ENCODE measurements around the gene MSI2. TPM values are rescaled to one million over a fixed set of nuclear protein-coding genes. Genes with fewer than 3 reads are reported as not detected.

MSI2 gene
- total RNA-seq, 1 donor from 2014 or later = 54.9 TPM

DNA sequence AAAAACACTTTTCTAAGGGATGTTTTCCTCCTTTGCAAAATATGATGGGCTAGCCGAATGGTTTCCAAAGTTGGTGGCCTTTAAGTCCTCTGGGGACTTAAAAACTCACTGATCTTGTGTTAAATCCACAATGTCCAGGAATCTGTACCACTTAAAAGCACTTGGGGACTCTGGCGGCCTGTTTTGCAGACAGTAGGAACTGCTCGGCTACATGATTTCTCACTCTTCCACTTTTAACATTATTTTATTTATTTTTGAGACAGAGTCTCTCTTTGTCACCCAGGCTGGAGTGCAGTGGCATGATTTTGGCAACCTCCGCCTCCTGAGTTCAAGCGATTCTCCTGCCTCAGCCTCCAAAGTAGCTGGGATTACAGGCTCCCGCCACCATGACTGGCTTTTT lies 9.1 kb upstream of the MSI2 start:
- no peak for DNase-seq

DNA sequence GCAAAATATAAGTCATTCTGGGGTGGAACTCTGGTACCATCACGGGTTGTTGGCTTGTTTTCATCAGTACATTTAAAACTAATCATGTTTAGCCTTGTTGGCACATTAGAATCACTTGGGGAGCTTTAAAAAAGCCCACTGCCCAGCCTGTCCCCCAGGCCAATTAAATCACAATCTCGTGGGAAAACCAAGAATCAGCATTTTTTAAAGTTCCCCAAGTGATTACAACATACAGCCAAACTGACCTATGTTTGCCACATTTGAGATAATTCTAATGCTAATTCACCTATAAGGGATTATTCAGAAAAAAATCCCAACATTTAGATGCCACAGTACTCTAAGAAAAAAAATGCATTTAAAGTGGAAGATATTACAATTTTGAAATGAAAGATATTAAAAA lies 8.4 kb upstream of the MSI2 start:
- DNase-seq = no peak

DNA sequence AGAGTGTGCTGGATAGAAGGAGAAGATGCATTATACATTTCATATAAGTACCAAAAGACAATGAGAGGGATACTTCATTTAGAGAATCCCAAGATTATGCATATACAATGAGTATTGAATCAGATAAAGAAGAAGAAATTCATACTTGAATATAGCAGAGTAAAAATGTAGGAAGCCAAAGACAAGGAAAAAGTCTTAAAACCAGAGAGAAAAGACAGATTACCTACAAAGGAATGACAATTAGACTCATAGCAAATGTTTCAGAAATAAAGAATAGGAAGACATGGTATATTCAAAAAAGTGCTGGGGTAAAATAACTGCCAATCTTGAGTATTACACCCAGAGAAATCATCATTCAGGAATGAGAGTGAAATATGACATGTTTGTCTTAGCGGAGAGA lies 6.8 kb upstream of the MSI2 start:
- no peak for DNase-seq

DNA sequence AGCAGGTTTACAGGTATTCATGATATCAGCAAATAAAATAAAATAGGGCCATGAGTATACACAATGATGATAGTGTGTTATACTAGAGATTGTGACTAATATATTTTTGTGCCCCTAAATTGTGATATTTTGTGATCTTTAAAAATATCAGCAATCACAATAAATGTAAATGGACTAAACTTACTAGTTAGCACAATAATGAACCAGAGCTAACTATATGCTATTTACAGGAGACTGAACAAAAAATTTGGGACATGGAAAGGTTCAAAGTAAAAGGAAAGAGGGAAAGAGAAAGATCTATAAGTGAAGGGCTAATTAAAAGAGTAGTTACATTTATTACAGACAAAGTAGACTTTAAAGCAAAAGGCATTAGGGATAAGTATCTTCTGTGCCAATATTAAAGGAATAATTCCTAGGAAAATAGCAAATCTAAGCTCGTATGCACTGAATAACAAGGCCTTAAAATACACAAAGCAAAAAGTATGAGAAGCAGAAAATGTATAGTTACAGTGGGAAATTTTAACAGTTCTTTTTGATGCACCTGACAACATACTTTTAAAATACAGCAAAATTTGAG lies 5.0 kb upstream of the MSI2 start:
- no peak for DNase-seq

DNA sequence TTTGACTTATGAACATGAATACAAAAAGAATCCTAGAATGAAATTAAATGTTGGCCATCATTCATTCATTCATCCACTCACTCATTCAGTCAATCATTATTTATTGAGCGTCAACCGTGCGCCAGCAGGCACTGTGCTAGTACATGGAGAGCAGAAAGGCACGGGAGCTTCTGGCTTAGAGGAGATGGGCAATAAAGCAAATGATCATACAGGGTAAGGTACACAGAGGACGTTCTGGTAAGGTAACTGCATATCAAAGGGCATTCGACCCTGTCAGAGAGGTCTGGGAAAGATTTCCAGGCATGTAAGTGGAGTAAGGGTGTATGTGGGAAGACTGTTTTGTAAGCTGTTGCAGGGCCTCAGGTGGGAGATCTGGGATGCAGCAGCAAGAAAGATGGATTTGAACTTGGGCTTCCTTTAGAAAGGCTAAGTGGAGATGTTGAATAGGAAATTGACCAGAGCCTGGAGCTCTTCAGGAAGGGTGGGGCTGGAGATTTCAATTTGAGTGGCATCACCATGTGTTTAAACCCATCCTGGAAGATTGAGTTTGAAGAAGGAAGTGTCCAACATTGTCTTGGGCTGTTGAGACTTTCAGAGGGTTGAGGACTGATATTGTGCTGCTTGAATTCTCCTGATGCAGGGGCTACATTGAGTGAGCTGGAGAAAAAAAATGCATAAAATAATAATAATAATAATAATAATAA lies 2.8 kb upstream of the MSI2 start:
- DNase-seq = peak; percentile 36

DNA sequence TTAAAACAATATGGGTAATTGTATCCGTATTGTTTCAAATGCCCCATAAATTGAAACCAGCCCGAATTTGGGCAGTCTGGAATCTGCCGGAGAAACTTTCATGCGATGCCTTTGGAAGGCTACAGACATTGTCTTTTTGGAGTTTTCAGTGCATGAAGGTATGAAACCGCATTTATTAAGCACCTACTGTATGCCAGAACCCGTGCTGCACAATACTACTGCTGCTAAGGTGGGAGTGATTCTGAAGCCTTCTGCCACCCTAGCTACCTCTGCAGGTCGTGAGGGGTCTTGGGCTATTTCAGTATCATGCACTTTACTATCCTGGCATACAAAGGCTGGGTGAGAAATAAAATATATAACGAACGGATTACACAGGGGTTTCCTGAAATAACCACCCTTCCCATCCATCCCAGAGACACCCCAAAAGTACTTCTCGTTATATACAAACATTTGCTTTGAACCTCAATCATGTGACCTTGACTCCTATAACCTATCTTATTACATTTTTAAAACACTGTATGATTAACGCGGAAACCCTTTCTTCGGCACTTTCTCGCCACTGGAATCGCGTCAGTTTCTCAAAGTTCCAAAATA lies 1.0 kb upstream of the MSI2 start:
- DNase-seq = no peak

DNA sequence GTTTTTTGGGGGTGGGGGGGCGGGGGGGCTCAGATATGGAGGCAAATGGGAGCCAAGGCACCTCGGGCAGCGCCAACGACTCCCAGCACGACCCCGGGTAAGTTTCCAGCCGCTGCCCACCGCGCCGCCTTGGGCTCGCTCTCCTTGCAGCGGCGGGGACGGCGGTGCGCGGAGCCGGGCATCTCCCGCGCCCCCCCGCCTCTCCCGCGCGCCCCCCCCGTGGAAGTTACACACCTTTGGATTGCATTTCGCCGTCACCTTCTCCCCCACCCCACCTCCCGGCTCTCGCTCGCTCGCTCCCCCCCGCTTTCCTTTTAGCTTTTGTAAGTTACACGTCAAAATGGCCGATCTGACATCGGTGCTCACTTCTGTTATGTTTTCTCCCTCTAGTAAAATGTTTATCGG lies 387 bp downstream of the MSI2 start:
- peak; percentile 59 for DNase-seq

DNA sequence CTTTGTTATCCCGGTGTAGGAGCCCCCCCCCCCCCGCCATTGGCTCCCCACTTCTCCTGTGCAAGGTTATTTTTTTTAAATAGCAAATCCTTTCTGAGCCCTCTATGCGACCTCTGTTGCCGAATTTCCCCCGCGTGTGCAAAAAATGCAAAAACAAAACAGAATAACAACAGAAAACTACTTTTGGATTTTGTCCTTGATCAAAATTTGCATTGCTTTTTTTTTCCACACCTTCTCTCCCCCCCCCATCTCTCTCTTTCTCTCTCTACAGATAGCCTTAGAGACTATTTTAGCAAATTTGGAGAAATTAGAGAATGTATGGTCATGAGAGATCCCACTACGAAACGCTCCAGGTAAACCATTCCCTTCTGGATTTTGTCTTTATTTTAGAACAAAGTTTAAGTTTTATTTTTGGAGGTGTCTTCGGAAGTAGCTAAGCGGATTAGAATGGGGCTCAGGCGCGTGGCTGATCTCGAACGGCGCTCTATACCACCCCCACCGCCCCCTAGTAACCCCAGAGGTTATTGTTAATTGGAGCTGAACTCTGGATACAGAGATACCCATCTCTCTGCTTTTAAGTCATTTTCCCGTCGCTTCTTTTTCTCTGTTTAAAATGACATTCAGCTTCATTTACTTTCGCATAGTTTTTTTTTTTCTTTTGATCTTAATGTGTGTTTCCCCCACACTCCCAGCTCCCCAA lies 1.0 kb downstream of the MSI2 start:
- DNase-seq = peak; percentile 36

DNA sequence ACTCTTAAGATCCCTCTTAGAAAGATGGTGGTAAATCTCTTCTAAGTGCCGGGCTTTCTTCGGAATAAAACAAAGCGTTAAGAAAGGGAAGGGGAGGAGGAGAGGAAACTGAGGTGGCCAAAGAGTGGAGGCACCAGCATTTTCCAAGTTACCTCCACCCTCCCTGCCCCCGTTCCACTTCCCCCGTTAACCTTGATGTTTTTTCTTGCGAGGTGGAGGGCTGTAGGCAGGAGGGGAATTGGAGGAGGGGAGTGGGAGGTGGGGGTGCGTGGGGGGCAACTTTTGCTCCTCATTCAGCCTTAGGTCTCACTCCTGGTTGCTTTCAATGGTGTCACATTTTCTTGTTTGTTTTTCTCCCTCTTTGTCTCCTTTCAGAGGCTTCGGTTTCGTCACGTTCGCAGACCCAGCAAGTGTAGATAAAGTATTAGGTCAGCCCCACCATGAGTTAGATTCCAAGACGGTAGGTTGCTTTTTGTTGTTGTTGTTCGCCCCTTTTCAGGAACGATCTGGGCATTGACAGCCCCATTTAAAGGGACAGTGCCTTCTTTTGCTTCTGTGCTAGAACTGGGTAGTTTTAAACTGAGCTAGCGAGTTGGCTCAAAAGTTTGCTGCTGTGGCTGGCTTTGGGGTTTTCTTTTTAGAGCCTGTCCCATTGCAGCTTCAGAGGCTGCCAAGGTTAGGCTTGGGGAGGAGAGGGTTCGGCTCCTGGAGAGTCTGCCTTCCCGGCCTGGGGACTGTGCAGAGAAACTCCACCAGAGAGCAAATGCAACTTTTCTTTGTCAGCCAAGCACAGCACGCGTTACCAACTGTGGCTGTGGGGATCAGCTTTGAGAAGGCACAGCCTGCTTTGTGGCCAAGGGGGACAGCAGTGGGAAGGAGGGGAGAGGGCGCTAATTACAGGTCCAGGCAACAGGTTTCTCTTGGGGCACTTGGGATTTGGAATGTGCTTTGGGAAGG lies 1.9 kb downstream of the MSI2 start:
- DNase-seq = peak; percentile 11

DNA sequence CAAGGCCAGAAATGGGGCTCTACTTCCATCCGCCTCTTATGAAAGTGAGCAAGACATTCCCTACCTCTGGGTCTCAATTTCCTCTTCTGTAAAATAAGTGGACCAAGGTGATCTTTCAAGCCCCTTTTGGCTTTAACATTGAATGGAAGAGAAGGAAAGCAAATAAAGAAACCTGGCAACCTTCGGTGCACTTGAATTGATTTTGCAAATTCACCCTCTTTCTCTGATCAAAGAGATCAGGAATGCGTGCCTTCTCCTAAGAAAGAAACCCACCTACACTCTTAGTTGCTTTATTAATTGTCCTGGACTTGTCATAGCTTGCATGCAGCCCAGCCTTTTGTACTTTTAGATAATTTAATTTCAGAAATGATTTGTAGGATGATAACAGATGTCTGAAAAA lies 3.0 kb downstream of the MSI2 start:
- no peak for DNase-seq

DNA sequence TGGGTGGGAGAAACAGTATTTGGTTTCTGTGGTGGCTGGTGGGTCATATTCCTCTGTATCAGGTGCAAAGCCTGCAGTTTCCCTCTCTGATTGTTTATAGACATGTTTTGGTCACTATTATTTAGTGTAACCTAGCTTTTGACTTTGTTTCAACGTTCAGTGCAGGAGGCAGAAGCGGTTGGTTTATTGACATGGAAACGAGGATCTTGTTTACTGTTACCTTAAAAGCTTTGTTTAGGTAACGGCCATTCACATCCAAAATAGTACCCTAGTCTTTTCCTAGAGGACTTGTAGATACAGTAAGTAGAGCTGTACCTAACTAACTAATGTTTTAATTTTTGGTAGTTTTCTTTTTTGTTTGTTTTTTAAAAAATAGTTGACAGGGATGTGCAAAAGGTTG lies 3.5 kb downstream of the MSI2 start:
- DNase-seq = no peak

DNA sequence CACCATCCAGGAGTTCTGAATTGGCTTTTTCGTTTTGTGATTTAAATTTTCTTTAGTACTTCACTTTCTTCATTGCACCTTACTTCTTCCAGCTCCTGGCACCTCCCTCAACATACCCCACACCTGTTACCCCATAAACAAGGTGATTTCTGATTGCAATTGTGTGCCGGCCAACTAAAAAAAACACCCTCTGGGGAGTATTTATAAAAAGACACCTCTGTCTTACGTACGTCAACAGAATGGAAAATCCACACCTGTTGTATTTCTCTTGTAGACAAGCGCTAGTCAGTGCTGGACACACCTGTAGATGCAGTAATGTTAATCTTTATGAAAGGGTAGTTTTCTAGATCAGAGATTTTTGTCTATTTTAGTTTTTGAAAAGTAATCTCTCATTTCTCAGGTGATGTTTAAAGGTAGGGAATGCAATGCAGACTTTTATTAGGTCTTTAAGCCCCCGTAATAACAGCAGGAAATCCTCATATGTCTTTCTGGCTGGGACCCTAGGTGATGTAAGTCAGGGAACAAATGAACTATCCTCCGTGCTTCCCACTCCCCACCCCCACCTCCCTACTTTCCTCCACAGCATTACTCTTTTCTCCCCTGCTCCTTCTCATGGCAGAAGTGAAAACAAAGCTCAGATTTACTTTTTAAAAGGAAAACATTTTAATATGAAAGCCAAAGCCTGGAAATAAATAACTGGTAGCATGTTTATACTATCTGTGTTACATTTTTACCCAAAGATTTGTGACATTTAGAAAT lies 4.2 kb downstream of the MSI2 start:
- DNase-seq = no peak

DNA sequence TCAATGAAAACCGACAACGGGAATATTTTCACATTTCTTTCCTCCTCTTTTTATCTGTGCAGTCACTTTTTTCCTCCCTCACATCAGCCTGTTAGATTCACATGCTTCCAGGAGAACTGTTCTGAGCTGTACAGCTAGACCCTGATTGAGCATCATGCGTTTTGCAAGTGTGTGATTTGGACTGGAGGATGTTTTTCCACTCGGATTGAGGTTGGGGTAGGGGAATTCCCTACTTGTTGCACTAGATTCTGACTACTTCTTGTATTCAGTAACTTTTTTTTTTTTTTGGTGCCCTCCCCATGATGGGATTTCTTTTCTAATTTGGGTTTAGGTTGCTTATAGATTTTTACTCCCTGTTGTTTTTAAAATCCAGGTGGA lies 4.8 kb downstream of the MSI2 start:
- DNase-seq = no peak

DNA sequence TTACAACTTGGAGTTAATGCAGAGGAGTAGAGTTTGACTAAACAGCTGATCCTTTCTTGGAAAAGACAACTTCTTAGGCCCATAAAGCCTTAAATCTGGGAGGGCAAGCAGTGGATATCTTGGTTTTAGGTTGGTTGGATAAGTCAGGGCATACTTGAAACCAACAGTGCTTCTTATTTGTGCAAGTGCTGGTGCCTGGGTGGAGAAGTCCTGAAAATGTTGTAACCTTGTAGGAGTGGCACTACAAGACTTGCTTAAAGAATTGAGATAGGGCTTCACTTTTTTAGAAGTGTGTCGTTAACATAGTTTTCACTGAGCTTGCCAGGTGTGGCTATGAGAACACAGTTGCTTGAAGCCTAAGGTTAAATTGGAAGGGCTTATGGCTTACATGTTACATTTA lies 6.2 kb downstream of the MSI2 start:
- DNase-seq = no peak

DNA sequence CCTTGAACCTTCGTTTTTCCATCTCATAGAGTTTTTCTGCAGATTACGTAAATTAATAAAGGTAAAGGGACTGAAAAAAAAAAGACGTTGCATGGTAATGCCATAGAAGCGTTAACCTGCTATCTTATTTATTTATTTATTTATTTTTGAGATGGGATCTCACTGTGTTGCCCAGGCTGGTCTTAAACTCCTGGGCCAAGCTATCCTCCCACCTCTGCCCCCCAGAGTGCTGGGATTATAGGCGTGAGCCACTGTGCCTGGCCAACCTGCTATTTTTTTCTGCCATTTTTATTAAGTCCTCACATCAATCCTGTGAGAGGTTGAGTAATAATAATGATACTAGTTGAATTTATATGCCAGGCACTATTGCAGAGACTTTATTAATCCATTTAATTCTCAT lies 7.9 kb downstream of the MSI2 start:
- no peak for DNase-seq

DNA sequence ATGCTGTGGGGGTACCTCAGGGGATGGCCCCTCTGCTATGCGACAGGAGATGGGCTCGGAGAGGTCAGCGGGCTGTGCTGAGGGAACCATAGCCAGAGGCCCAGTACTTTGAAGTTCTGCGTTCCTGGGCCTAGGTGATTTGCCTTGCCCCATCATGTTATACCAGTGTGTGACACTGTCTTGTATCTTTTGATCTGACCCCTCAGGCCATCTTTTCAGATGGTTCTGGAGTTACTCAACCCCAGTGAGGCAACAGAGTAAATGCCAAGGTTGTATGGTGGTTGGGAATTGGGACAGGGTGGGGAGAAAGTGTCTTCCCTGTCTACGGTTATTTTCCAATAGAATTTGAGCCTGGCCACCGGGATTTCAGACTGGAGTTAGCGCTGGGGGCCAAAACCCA lies 8.5 kb downstream of the MSI2 start:
- no peak for DNase-seq

DNA sequence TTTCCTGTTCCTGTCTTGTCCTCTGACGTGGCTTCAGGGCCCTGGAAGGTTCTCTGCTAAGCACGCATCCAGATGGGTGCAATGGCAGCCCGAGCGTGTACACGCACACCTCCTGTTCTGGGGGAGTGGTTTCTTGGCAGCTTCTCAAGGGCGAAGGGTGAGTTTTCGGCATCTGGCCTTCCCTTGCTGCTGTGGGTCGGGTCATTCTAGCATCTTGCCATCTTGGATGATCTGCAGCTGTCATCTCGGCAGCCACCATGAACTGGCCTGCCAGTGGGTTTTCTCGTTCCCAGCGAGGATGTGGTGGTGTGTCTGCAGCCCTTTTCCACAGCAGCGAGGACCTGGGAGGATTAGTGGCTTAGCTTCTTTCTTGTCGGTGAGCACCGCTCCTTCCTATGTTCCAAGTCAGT lies 10.6 kb downstream of the MSI2 start:
- DNase-seq = no peak

DNA sequence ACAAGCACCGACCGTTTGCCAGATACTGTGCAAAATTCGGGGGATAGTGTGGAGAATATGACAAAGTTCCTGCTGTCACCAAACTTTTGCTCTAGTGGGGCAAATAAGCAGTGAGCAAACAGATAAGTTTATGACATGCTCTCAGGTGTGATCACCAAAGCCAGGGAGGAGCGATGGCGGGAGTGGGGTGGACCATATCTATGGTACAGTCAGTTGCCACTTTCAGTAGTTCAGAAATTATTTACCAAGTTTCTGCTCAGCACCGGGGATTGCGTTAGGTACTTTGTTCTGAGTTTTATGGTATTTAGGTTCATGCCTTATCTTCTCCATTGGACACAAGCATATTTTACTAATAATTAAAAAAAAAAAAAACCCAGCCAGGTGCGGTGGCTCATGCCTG lies 11.9 kb downstream of the MSI2 start:
- no peak for DNase-seq

DNA sequence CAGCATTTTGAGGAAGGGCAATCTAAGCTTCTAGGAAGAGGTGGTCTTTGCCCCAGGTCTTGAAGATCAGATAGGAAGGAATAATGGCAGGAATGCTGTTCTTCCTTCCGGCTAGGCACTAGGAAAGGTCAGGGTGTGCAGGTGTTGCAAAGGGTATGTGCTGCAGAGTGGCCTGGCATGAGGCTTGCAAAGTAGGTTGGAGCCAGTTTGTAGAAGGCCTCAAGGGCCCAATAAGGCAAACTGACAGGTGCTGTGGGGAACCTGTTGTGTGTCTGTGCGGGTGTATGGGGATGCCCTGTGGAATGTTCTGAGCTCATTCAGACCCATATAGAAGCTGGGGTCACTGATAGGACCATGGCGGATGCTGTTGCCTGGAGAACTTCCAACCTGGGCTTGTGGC lies 12.7 kb downstream of the MSI2 start:
- DNase-seq = no peak

DNA sequence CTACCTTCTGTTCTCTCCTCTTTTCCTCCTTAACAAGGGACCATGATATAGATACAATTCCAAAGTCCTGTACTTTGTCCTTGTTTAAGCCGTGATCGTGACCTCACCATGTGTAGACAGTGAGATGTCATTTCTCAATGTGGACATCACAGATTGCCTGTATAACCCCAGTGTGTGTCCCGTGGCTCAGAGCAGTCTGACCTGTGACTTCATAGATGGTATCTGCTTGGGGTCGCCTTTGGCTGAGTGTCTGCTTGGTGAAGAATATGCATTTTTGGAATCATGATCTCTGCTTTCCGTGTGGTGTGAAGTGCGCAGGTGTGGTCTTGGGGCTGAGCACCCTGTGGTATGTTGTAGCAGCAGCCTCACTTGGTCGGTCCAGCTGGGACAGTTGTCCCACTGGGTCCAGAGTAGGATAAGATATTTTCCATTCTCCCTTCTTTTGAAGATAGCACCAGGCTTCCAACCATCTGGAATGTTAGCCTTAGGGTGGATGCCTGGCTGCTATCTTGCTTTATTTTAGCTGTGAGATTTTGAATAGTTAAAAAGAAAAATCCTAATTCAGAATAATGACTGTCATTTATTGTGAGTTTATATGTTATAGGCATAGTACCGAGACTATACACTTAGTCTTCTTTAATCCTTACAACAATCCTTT lies 13.4 kb downstream of the MSI2 start:
- no peak for DNase-seq

DNA sequence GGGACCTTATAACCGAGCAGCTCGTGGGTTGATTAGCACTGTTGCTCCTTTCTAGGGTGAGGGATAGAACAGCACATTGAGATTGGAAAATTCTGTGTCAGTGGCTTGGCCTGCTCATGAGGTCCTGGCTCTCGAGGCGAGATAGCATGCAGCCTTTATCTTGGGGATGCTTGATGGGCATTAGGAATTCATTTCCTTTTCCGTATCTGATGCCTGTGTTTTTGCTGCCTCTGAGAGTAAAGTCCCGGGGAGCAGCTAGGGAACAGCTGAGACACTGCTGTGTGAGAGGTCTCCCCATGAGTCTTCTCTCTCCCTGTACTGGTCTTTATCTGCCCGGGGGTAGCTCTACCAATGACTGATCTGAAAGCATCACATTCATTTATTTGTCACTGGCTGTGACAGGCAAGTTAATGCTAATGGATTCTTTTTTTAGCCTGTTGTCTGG lies 14.5 kb downstream of the MSI2 start:
- no peak for DNase-seq
